GM21447 (cell line): ENCODE measurements around the gene C21orf58.

Experiments used
- ATAC-seq: cut with Tn5 transposase; IDR thresholded peaks from one replicate; pipeline ENCODE4 v1.9.1; 2021; ENCODE audit not compliant: unreplicated experiment

Gene C21orf58

GRCh38 chr21:46354046-46354445 is 30.4 kb upstream of the C21orf58 start:
- no peak for ATAC-seq

DNA sequence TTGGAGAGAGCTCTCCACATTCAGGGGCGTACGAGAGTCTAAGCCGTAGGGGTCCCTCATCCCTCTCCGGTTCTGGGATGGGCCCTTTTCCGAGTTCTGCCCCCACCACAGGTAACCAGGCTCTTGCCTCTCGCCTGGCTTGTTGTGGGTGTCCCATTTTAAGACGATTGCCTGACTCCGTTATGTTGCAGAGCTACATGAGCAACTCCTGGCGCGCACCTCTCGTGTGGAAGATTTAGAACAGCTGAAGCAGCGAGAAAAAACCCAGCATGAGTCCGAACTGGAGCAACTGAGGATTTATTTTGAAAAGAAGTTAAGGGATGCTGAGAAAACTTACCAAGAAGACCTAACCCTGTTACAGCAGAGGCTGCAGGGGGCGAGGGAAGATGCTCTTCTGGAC is 29.2 kb upstream of the C21orf58 start:
- ATAC-seq: no peak

GRCh38 chr21:46352164-46352515 is 28.5 kb upstream of the C21orf58 start:
- no peak for ATAC-seq

DNA sequence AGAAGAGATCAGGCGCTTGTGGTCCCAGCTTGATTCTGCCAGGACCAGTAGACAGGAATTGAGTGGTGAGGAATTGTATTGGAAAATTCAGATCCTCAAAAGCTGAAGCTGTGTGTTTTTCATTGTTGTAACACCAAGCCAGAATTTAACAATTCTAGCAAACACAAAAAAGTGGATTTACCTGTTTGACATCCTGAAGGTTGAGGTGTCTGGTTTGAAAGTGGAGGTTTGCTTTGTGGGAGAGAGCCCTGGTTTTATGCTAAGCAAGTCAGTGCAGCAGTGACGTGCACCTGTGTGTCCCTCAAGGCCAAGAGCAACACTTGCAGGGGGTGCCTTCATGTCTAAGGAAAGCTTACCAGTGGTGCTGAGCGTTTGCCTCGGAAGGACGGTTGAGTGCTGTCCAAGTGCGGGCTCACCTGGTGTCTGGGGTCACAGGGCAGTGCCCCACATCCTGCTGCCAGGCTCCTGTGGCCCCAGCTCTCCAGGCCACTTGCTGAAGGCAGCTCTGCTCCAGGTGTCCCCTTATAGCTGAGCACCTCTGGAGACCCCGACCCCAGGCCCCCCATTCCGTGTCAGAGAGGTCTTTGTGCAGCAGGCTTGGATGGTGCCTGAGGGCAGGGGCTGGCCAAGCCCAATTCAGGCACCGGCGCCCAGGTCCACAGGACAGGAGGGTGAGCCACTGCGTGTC is 27.9 kb upstream of the C21orf58 start:
- no peak for ATAC-seq

GRCh38 chr21:46350981-46351380 is 27.3 kb upstream of the C21orf58 start:
- no peak for ATAC-seq

GRCh38 chr21:46350571-46350970 is 26.9 kb upstream of the C21orf58 start:
- no peak for ATAC-seq

DNA sequence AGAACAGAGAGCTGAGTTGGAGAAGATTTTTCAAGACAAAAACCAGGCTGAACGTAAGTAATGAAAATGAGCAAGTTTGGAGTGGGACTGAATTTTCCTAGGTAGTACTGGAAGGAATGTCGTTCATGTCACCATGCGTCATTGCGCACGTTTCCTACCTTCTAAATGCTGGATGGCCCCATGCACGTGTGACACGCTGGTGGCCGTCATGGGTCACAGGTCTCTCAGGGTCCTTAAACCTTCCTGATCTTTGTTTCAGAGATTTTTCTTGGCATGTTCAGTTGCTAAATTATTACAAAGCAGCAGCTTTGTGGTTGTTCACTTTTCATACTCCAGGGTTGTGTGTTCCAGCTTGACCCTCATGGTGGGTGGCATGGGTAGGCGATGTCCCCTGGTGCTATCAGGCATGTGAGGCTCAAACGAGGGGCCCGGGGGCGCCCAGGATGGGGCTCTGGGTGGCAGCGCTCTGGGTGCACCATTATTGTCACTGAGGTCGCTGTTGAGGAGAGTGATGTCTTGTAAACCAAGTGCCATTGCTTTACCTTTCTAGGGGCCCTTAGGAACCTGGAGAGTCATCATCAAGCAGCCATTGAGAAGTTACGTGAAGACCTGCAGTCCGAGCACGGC is 25.6 kb upstream of the C21orf58 start:
- no peak for ATAC-seq

DNA sequence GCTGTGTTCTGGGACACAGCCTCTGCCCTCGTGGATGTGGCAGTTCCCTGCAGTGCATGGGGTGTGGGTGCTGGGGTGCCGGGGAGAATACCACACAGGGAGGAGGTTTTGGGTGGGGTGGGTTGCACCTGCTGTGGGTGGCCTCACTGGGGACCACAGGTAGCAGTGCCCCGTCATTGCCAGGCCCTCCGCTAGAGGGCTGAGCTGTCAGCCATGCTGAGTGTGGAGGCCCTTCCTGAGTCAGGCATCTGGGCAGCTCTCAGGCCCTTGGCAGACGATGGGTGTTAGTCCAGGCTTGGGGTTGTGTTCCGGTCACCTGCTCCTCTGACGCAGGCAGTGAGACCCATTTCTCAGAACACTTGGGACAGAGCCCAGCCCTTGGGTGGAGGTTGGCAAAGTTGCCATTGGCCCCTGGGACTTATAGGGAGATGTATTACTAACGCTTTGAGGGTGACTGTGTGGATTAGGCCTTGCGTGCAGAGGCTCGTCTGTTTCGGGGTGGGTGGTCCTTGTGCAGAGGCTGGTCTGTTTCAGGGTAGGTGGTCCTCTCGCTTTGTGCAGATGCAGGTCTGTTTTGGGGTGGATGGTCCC is 24.2 kb upstream of the C21orf58 start:
- ATAC-seq: no peak

GRCh38 chr21:46347203-46347550 is 23.5 kb upstream of the C21orf58 start:
- ATAC-seq: no peak

GRCh38 chr21:46346296-46347202 is 22.9 kb upstream of the C21orf58 start:
- no peak for ATAC-seq

DNA sequence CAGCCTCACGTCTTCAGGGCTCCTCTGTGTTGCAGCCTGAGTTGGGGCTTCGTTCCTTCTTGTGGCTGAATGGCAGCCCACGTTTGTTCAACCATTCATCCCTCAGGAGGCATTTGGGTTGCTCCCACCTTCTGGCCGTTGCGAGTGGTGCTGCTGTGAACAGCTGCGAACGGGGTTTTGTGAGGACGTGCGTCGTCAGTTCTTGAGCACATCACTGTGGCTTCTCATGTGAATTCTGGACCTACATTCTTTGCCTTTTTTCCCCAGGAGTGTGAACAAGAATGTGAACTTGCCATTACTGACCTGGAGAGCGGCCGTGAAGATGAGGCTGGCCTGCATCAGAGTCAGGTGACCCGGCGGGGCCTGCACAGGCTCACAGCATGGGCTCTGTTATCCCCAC is 22.2 kb upstream of the C21orf58 start:
- no peak for ATAC-seq

- ATAC-seq: no peak
Observed at GRCh38 chr21:46344219-46344915, 20.7 kb upstream of the C21orf58 start.

GRCh38 chr21:46340998-46341397 is 17.3 kb upstream of the C21orf58 start:
- ATAC-seq: no peak

DNA sequence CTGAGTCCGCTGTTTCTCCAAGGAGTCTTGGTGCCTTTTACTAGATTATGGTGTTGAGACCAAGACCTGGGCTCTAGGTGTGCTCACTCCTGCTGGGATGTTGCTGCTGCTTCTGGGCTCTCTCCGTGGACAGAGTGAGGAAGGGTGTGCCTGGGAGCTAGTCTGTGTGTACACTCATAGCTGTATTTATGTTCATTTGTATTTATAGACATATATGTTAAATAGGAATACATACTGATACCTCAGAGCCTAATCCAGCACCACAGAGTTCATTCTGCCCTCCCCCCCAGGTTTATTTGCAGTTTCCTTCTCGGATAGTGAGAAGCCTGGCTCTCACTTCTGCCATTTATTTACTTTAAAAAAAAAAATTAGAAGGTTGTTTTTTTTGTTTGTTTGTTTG is 12.9 kb upstream of the C21orf58 start:
- no peak for ATAC-seq

- no peak for ATAC-seq
Observed at GRCh38 chr21:46334351-46335140, 10.9 kb upstream of the C21orf58 start.

- no peak for ATAC-seq
Observed at GRCh38 chr21:46329796-46330195, 6.1 kb upstream of the C21orf58 start.

GRCh38 chr21:46328151-46328550 is 4.5 kb upstream of the C21orf58 start:
- ATAC-seq: no peak

DNA sequence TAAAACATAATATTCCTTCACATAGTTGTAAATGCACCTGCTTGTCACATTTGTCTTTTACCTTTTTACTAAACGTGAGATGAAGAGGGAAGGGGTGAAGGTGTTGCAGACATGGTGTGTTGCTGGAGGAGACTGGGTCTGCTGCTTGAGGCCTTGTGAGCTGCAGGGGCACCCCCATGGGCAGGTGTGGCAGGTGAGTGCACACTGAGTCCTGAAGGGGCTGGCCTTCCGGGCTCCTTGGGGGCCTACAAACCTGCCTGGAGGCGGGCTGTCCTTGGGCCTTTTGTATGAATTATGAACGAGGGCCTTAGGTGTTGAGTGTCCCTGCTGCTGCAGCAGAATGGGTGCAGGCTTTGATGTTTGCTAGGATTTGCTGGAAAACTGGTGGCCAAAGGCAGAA is 4.0 kb upstream of the C21orf58 start:
- ATAC-seq: no peak

DNA sequence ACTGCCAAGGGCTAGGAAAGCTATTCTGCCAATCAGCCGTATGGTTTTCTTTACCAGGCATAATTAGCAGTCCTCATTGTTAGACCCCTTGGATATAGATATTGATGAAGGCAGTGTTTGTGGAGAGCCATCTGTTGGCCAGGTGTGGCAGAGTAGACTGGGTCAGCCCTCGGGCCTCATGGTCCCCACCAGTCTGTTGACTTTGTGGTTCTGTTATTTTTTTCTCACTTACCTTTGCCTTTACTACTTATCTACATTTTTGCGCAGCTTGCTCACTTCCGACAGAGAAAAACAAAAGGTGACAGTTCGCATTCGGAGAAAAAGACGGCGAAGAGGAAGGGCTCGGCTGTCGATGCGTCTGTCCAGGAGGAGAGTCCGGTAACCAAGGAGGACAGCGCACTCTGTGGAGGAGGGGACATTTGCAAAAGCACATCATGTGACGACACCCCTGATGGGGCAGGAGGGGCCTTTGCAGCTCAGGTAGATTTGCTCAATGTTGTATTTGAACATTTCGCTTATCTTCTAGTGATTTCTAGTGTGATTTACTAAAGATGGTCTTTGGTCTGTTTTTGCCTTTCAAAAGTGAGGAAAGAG is 2.5 kb upstream of the C21orf58 start:
- no peak for ATAC-seq
